ENCODE results near the gene AHI1.

DNA sequence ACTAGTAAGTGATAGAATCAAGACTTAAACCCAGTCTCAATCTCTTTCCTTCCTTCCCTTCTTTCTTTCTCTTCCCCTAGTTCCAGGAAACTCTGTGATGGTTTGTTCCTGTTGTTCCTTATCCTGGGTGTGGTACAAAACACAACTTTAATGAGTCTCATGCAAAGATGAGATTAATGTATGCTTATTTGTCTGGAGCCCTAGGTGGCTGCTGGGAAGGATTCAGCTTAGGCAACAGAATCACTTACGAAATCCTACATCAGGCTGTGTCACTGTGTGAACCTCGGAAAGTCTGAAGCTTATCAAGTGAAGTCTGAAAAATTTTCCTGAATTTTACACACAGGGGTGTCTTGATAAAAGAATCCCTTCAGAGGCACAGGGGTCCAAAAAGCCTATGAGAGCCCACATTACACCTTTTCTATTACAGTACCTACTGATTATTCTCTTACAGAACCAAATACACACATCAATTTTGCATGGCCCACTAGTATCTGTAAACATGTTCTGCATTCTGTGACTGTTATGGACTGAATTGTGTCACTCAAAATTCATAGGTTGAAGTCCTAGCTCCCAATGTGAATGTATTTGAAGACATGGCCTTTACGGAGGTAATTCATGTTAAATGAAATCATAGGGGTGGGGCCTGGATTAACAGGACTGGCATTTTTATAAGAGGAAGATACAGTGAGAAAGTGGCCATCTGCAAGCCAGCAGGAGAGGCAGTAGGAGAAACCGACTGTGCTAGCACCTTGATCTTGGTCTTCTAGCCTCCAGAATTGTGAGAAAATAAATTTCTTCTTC is 171.7 kb downstream of the AHI1 start:
- TF ChIP-seq, protein P1, sequence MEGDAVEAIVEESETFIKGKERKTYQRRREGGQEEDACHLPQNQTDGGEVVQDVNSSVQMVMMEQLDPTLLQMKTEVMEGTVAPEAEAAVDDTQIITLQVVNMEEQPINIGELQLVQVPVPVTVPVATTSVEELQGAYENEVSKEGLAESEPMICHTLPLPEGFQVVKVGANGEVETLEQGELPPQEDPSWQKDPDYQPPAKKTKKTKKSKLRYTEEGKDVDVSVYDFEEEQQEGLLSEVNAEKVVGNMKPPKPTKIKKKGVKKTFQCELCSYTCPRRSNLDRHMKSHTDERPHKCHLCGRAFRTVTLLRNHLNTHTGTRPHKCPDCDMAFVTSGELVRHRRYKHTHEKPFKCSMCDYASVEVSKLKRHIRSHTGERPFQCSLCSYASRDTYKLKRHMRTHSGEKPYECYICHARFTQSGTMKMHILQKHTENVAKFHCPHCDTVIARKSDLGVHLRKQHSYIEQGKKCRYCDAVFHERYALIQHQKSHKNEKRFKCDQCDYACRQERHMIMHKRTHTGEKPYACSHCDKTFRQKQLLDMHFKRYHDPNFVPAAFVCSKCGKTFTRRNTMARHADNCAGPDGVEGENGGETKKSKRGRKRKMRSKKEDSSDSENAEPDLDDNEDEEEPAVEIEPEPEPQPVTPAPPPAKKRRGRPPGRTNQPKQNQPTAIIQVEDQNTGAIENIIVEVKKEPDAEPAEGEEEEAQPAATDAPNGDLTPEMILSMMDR (IDR thresholded peaks at IDR 0.05): no peak
- no peak for TF ChIP-seq EZH2 (IDR thresholded peaks at IDR 0.05; ENCODE audit: borderline replicate concordance, insufficient read depth, low read depth, low read length, poor library complexity, severe bottlenecking)

Data from B cell (primary cell).